ENCODE data around the gene LAMTOR4.

GRCh38 chr7:100154651-100155491 is 6.2 kb downstream of the LAMTOR4 start:
- no peak for TF ChIP-seq CTCF (IDR thresholded peaks at IDR 0.05)
- no peak for TF ChIP-seq POLR2A (IDR thresholded peaks at IDR 0.05)

Measured in gastroesophageal sphincter (tissue), 3 donors.